Prostate gland (tissue), 2 donors: Measurements from ENCODE around the gene MREG.

Source experiments
- CTCF ChIP-seq, 4 experiments: fragments of 200-600 bp in 2 of 4; fragments of 450-650 bp in 2 of 4; sonication (generic) in 2 of 4; IDR thresholded peaks; 1 replicate in 3 of 4; 2 replicates in 1 of 4; pipeline ENCODE4 v1.5.1; 2016 to 2019; ENCODE audit warnings: antibody characterized with exemption in 4 of 4, mild to moderate bottlenecking in 2 of 4, moderate library complexity in 2 of 4
- POLR2A ChIP-seq: fragments of 450-650 bp; IDR thresholded peaks from one replicate; pipeline ENCODE4 v1.6.1; 2016; ENCODE audit warnings: antibody characterized with exemption, mild to moderate bottlenecking
- POLR2AphosphoS5 ChIP-seq: sonication (generic); formaldehyde crosslinking; IDR thresholded peaks from one replicate; pipeline ENCODE4 v1.6.1; 2017; ENCODE audit warnings: antibody characterized with exemption

DNA sequence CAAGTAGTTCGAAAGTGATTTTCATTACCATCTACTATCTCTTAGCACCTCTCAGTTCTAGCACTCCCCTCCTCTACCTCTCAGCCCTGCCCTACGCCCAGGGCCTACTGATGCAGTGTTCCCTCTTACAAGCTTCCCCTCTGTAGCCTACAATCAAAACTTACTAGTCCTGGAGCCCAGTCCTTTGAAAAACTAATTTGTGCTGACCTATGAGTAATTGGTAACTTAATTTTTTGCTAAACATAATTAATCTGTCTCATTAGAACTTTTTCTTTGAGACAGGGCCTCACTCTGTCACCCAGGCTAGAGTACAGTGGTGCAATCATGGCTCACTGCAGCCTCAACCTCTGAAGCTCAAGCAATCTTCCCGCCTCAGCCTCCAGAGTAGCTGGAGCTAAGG, 44.9 kb downstream of the MREG start:
- no peak for TF ChIP-seq POLR2AphosphoS5
- no peak for TF ChIP-seq CTCF (IDR thresholded peaks at IDR 0.05)
- no peak for TF ChIP-seq POLR2A
